GM13976 (cell line): ENCODE measurements around the gene MAML2.

Source experiments
- DNase-seq: peaks from one replicate; pipeline ENCODE4 v3.0.0; 2012; ENCODE audit warnings: low spot score
- CTCF ChIP-seq: IDR thresholded peaks from 2 replicates; pipeline ENCODE4 v1.5.1; 2012; ENCODE audit warnings: borderline replicate concordance, mild to moderate bottlenecking; ENCODE audit not compliant: insufficient read depth; ENCODE audit errors: extremely low read depth, missing control alignments, control extremely low read depth
- in situ Hi-C: fragments of 300-500 bp; cut with MboI; formaldehyde crosslinking; loops from one replicate; pipeline ENCODE4 v1.12.0; 2022; ENCODE audit warnings: low sequenced_read_pairs, mixed read lengths, inconsistent platforms; ENCODE audit not compliant: unreplicated experiment

The MAML2 gene

DNA sequence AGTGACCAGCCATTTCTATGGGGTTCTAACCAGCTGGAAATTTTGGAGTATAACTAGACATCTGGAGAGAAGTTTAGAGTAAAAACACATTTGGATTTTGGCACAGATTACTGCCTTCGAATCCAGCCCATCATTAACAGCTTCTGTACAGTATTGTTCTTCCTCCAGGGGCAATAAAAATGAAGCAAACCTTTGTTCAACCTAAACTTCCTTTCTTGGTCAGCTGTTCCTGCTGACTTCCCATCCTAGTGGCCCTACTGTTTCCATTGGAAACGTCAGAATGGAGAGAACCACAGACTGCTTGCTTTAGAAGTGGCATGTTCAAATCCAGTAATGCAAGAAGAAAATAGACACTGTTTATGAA lies 215.4 kb downstream of the MAML2 start:
- DNase-seq = no peak
- in situ Hi-C loops = no loop called here

DNA sequence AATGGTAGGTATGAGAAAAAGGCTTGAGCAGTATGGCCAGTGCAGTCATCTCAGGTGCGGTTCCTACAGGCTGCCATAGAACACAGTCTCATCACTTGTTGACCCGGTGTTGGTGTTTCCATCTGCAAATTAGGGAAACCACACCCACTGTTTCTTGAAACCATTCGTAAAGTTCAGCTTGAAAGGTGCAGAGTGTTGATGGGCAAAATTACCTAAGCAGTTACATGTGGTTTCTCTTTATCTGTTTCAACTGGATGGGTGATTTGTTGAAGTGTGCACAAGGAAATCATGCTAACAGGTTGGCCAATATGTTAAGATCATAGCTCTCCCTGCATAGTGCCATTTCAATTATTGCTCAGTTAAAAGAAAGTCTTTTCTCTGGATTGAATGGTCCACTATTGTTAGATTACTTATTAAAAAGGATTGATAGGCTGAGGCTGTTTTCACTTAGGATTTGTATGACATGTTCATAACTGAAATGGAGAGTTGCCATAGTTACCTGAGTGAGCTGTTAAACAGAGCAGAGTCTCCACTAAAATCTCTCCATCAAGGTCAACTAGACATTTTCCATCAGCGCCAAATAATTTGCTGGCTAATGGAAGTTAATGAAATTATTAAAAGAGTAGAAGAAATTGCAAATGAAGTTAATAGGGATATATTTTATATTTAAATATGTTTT lies 215.9 kb downstream of the MAML2 start:
- in situ Hi-C loops = no loop called here
- no peak for DNase-seq
- no peak for TF ChIP-seq CTCF

More for the DNA sequence above, 215.4 kb downstream of the MAML2 start:
- TF ChIP-seq CTCF = no peak

DNA sequence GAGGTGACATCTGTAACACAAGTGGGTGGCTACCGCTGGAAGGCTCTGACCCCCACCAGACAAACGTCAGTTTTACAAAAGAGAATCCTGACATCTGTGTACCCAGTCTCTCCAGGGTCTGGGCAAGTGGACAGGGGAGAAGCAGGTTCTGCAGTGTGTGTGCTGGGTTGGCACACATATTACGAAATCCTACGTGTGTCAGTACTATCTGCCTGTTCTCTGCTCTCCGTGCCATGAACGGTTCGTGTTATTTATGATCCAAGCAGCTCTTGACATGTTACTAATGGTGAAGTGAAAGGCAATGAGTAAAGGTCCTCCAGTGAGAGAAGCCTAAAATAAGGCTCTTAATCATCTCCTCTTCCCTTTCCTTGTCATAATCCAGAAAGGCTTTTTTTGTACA lies 217.6 kb downstream of the MAML2 start:
- in situ Hi-C loops = no loop called here

GRCh38 chr11:96124155-96124554 lies 218.8 kb downstream of the MAML2 start:
- no peak for TF ChIP-seq CTCF
- in situ Hi-C loops = no loop called here
- no peak for DNase-seq

More for the DNA sequence above, 217.6 kb downstream of the MAML2 start:
- no peak for DNase-seq
- no peak for TF ChIP-seq CTCF

- TF ChIP-seq CTCF = no peak
- DNase-seq = no peak
- in situ Hi-C loops = no loop called here
Observed at GRCh38 chr11:96123301-96123700, 219.7 kb downstream of the MAML2 start.

GRCh38 chr11:96122601-96123074 lies 220.4 kb downstream of the MAML2 start:
- in situ Hi-C loops = no loop called here
- TF ChIP-seq CTCF = no peak
- DNase-seq = no peak
